ENCODE data around the gene PDE4D. TPM values are rescaled to one million over a fixed set of nuclear protein-coding genes. Genes with fewer than 3 reads are reported as not detected.
"Not testable (repeated sequence)": the region's sequence is repeated elsewhere in the genome, so short reads cannot be mapped to it uniquely, and the experiment has no call there.

Gene PDE4D
- total RNA-seq, 1 experiment from 2014 or later: 3.6 TPM

DNA sequence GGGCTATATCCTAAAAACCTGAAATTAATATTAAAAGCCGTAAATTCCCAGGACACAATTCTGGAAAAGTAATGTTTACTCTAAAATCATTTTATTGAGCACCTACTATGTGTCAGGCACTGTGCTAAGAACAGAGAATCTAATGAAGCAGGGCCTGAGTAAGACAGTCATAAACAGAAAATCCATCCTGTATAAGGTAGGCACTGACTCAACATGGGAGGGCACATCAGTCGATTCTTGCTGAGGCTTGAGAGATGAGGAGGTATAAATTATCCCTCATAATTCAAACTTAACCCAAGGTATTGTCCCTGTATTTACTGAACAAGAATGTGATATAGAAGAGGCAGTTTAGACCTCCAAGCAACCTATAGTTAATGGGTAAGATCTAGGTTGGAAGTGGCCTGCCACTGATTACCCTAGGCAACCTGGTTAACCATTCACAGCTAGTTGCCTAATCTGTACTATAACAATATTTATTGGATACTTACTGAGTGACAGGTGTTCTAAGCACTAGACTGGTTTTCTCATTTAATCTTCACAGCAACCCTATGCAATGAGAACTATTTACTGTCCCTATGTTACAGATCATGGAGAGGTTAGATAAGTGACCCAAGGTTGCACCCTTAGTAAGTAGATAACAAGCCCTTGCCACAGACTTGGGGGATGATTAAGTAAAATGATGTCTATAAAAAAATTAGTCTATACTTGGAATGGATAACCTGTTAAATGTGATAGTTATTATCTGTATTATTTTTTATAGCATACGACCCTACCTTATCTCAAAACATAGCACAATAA lies 317.7 kb downstream of the PDE4D start:
- no TSS peak for BruUV-seq (replicated peaks)
- H3F3A ChIP-seq (ENCODE audit: low read length, unreplicated experiment): no peaks in the 10 kb centered on the region
- no peaks in the 10 kb centered on the region for H3K79me2 ChIP-seq (ENCODE audit: low read length)
- no peak for TF ChIP-seq EZH2phosphoT487 (IDR thresholded peaks at IDR 0.05; ENCODE audit: borderline replicate concordance, low read length)
- H3K4me3 ChIP-seq (ENCODE audit: low read length): no peak overlapping the region
- POLR2A ChIA-PET (ENCODE audit: unreplicated experiment): no interaction called here
- H3K4me1 ChIP-seq (ENCODE audit: insufficient read depth, low read length): no peaks in the 10 kb centered on the region
- H3K9me2 ChIP-seq (replicated peaks; ENCODE audit: low read length): no peaks in the 10 kb centered on the region
- intact Hi-C loops (cut with micrococcal nuclease): no loop called here
- H3K27me3 ChIP-seq (ENCODE audit: low read length): no peaks in the 10 kb centered on the region
- H2AFZ ChIP-seq (ENCODE audit: low read length): no peak overlapping the region
- H4K20me1 ChIP-seq (ENCODE audit: low read length): no peaks in the 10 kb centered on the region
- H3K4me2 ChIP-seq (ENCODE audit: low read length): no peak overlapping the region
- ATAC-seq (no peak), DNase-seq (no peak)
- H3K27ac ChIP-seq (ENCODE audit: low read length): no peak overlapping the region
- CTCF ChIA-PET: no interaction called here
- H3K36me3 ChIP-seq (ENCODE audit: low read depth, low read length): no peaks in the 10 kb centered on the region
- H3K9ac ChIP-seq (ENCODE audit: low read length): no peak overlapping the region
- H3K9me3 ChIP-seq (ENCODE audit: low read length): no peaks in the 10 kb centered on the region

GRCh38 chr5:59573509-59573908 lies 320.0 kb downstream of the PDE4D start:
- POLR2A ChIA-PET (ENCODE audit: unreplicated experiment); H3K79me2 ChIP-seq (ENCODE audit: low read length); H3K36me3 ChIP-seq (ENCODE audit: low read depth, low read length); H3K27me3 ChIP-seq (ENCODE audit: low read length); H3K9me2 ChIP-seq (replicated peaks; ENCODE audit: low read length); H3K9me3 ChIP-seq (ENCODE audit: low read length); H2AFZ ChIP-seq (ENCODE audit: low read length); CTCF ChIA-PET; DNase-seq; BruUV-seq (replicated peaks); intact Hi-C loops (cut with micrococcal nuclease); ATAC-seq; H3K4me2 ChIP-seq (ENCODE audit: low read length); H3K27ac ChIP-seq (ENCODE audit: low read length); H3F3A ChIP-seq (ENCODE audit: low read length, unreplicated experiment); H3K9ac ChIP-seq (ENCODE audit: low read length); H4K20me1 ChIP-seq (ENCODE audit: low read length); H3K4me3 ChIP-seq (ENCODE audit: low read length): not testable (repeated sequence)
- H3K4me1 ChIP-seq (ENCODE audit: insufficient read depth, low read length): peaks cover 16% of the 10 kb centered on the region; the same call in 1 of the 2 replicates

DNA sequence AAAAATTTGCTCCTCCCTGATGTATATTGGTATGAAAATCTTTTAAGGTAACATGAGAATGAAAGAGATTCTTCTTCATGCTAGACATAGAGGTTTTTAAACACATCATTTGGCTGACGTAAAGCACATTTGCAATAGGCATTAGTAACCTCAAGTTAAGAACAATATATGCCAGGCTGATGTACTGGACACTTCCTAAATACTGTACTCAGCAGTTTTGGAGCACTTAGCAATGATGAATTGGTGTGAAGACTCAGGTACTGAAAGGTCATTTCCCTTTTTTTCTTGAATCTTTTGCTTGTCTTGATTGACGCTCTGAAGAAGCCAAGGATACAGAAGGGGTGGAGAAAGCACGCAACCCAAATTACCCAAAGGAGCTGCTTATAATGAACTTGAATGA lies 322.5 kb downstream of the PDE4D start:
- TF ChIP-seq EZH2 (IDR thresholded peaks at IDR 0.05; ENCODE audit: low read length, unreplicated experiment) (no peak), EZH2phosphoT487 (IDR thresholded peaks at IDR 0.05; ENCODE audit: borderline replicate concordance, low read length) (no peak), CTCF (conservative IDR thresholded peaks at IDR 0.05; ENCODE audit: low read depth, low read length) (no peak)
- BruUV-seq (replicated peaks): no TSS peak
- H2AFZ ChIP-seq (ENCODE audit: low read length): no peak overlapping the region
- no peak overlapping the region for H3K27ac ChIP-seq (ENCODE audit: low read length)
- intact Hi-C loops (cut with micrococcal nuclease): no loop called here
- ChIA-PET POLR2A (ENCODE audit: unreplicated experiment) (no interaction called here), CTCF (no interaction called here)
- H3K9ac ChIP-seq (ENCODE audit: low read length): no peak overlapping the region
- H3K4me2 ChIP-seq (ENCODE audit: low read length): no peak overlapping the region
- H3F3A ChIP-seq (ENCODE audit: low read length, unreplicated experiment): no peaks in the 10 kb centered on the region
- no peak overlapping the region for H3K4me3 ChIP-seq (ENCODE audit: low read length)
- DNase-seq: no peak
- H3K9me3 ChIP-seq (ENCODE audit: low read length): no peaks in the 10 kb centered on the region
- H3K27me3 ChIP-seq (ENCODE audit: low read length): no peaks in the 10 kb centered on the region
- H3K79me2 ChIP-seq (ENCODE audit: low read length): no peaks in the 10 kb centered on the region
- H3K9me2 ChIP-seq (replicated peaks; ENCODE audit: low read length): no peaks in the 10 kb centered on the region
- no peaks in the 10 kb centered on the region for H3K36me3 ChIP-seq (ENCODE audit: low read depth, low read length)
- no peak for ATAC-seq
- no peaks in the 10 kb centered on the region for H4K20me1 ChIP-seq (ENCODE audit: low read length)
- peaks cover 16% of the 10 kb centered on the region; the same call in 1 of the 2 replicates for H3K4me1 ChIP-seq (ENCODE audit: insufficient read depth, low read length)
